ENCODE results near the gene MYO15B.
"Not testable (repeated sequence)": the region's sequence is repeated elsewhere in the genome, so short reads cannot be mapped to it uniquely, and the experiment has no call there.

MYO15B gene

DNA sequence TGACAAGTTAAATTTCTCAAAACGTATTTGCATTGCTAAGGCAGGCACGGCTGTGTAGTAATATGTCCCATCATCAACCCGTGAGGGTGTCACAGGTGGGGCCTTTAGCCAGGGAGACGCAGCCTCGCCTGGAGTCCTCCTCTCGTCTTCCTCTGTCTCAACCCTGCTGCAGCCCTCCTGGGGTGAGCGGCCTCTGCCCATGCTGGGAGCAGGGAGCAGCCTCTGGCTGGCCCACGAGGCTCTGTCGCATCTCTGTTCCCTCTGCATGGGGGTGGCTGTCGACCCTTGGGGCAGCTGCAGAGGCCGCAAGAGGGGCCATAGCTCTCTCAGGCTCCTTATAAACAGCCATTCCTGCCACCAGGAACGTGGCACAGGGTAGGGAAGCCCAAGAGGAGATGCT lies 44.8 kb downstream of the MYO15B start:
- no peak for FAIRE-seq
- no peak for DNase-seq (ENCODE audit: insufficient read length)
- TF ChIP-seq POLR2A (IDR thresholded peaks at IDR 0.05; ENCODE audit: low read depth, low read length) (no peak), TAF1 (IDR thresholded peaks at IDR 0.05; ENCODE audit: borderline replicate concordance, low read depth, low read length) (no peak), POLR2AphosphoS5 (IDR thresholded peaks at IDR 0.05; ENCODE audit: low read depth, low read length) (no peak)

DNA sequence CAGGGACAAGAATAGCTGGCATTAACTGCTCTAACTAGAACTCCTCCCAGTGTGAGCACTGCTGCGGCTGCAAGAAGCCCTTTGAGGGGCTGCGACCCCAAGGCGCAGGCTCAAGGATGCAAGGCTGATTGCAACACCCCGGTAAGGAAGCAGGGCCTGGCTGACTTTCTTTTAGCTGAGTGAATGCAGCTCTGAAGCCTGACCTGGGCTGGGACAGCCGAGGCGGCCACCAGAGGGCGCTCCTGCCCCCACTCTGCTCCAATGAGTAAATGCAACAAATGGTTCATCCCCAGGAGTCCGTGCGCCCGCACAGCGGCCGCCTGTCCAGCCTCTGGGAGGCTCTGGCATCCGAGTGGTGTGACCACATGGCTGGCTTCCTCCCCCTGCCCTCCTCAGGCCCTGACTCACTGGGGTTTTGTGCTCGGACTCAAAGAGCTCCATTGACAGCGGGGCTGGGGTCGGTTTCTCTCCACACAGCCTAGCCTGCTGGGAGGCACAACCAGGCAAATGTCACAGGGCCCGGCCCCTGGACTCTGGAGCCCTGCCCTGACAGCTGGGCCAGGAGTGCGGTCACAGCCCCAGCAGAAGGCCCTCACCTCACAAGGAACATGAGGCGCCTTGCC lies 45.4 kb downstream of the MYO15B start, which contains the start of gene SMIM5:
TSS of gene SMIM5 (plus strand) at position 572 of the 623 bp plus-strand sequence. CDS start 6,768 bp downstream, outside the sequence.
- peak; percentile 85 for FAIRE-seq

DNA sequence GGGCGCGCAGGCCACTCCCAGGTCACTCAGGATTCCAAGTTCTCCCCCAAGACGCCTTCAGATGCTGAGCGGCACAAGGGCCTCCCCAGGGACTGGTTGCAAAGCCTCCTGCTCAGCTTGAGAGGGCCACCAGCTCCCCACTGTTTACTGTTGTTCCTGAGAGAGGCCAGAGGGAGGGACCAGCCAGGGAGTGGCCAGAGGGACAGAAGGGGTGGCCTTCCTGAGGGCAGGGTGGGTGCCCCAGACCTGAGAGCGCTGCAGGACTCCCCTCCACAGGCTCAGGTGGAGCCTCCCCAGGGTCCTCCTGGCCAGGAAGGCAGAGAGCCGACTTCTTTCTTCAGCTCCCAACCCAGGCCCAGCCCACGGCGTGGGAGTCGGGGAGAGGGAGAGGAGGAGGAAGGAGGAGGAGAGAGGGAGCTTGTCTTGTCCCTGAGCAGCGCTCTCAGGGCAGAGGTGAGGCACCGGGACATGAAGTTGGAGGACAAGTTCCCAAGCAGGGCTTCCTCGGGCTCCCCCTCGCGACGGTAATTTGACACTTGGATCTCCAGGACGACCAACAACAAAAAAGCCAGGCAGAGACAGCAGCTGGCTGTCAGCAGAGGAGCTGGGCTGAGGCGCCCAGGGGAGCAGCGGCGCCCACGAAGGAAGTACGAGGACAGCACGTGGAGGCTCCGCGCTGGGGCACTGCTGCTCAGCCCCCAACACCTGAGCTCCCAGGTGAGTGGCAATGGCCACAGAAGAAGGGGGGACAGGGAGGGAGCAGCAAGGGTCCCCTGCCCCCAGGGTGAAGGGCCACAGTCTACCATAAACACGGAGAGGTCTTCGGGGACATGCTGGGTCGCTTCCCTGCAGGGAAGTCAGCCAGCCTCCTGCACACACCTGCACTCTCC lies 46.1 kb downstream of the MYO15B start:
- no peak for TF ChIP-seq TAF1 (IDR thresholded peaks at IDR 0.05; ENCODE audit: borderline replicate concordance, low read depth, low read length)
- TF ChIP-seq POLR2AphosphoS5 (IDR thresholded peaks at IDR 0.05; ENCODE audit: low read depth, low read length) = no peak
- TF ChIP-seq POLR2A (IDR thresholded peaks at IDR 0.05; ENCODE audit: low read depth, low read length) = no peak
- FAIRE-seq = peak; percentile 57
- DNase-seq (ENCODE audit: insufficient read length) = peak; percentile 81

More for the DNA sequence above, 45.4 kb downstream of the MYO15B start, which contains the start of gene SMIM5:
- TF ChIP-seq TAF1 (IDR thresholded peaks at IDR 0.05; ENCODE audit: borderline replicate concordance, low read depth, low read length) (no peak), POLR2AphosphoS5 (IDR thresholded peaks at IDR 0.05; ENCODE audit: low read depth, low read length) (no peak), POLR2A (IDR thresholded peaks at IDR 0.05; ENCODE audit: low read depth, low read length) (no peak)
- peak; percentile 98 for DNase-seq (ENCODE audit: insufficient read length)

DNA sequence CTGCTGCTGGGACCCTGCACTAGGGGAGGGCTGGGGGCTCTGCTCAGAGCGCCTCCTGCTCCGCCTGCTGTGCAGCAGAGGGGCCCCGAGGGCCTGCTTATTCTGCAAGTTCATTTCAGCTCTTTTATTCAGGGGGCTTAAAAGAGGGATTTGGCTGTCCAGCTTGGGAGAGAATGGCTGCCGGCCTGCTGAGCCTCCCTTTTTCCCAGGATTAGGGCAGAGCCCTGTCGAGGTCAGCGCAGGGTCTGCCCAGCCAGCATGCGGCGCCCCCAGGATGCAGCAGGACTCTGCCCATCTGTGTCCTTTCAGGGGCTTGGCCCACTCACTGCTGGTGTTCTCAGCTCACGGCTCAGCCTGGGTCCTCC lies 46.8 kb downstream of the MYO15B start:
- FAIRE-seq (no peak), DNase-seq (ENCODE audit: insufficient read length) (no peak)
- TF ChIP-seq POLR2AphosphoS5 (IDR thresholded peaks at IDR 0.05; ENCODE audit: low read depth, low read length) (no peak), TAF1 (IDR thresholded peaks at IDR 0.05; ENCODE audit: borderline replicate concordance, low read depth, low read length) (no peak), POLR2A (IDR thresholded peaks at IDR 0.05; ENCODE audit: low read depth, low read length) (no peak)

DNA sequence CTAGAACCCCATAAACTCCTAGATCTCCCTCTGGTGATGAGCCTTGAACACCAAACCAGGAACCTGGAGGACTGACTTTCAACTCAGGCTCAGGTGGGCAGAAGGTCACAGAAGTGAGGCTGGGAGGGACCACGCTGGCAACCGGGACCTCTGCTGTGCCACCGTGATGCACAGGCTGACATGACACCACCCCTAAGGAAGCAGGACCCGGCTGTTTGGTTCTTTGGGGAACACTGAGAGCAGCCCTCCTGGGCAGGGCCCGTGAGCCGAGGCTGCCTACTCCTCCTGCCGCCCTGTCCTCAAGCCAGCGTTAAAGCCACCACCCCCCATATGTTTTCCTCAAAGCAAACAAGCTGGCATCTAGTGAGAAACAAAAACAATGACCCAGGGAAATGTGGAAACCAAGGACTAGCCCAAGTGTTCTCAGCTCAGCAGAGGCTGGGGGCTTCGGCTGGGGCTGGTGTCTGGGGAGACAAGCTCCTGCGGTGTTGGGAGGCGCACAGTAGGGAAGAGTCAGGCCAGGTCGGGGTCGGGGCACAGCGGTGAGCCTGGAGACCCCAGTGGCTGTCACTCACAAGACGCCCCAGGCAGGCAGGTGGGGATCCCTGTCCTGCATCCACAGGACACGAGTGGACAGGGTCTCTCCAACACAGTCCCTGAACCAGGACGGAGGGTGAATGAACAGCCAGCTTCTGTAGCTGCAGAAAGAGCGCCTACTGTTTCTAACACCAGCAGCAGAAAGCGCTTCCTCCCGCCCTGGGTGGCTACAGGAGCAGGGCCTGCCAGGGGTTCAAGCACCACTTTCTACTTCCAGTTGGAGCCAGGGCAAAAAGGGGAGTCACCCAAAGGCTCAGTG lies 47.4 kb downstream of the MYO15B start:
- TF ChIP-seq POLR2A (IDR thresholded peaks at IDR 0.05; ENCODE audit: low read depth, low read length) (no peak), TAF1 (IDR thresholded peaks at IDR 0.05; ENCODE audit: borderline replicate concordance, low read depth, low read length) (no peak), POLR2AphosphoS5 (IDR thresholded peaks at IDR 0.05; ENCODE audit: low read depth, low read length) (no peak)

DNA sequence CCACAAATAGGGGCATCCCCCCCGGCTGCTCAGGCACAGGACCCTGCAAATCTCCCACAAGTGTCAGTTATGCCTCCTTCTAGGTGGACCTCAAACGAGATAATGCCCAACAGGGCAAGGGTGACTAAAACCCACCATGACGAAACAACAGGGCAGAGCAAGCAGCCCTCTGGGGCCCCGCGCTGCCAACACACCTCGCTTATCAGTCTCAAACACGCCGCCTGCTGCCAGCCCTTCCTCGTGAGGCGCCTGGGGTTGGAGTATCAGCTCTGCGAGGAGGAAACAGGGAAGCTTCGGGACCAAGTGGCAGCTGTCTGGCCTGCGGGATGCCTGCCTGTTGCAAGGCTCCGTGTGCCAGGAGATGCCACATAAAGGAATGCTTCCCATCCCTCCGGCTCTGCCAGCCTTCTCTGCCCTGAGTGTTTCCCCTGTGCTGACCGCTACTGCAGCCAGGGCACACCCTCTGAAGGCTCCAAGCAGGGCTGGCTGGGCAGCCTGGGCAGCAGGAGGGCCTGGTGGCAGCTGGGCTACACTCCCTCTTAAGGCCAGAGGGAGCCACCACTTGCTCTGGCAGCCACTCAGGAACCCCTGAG lies 48.1 kb downstream of the MYO15B start:
- FAIRE-seq (no peak), DNase-seq (ENCODE audit: insufficient read length) (no peak)
- TF ChIP-seq POLR2A (IDR thresholded peaks at IDR 0.05; ENCODE audit: low read depth, low read length) (no peak), POLR2AphosphoS5 (IDR thresholded peaks at IDR 0.05; ENCODE audit: low read depth, low read length) (no peak), TAF1 (IDR thresholded peaks at IDR 0.05; ENCODE audit: borderline replicate concordance, low read depth, low read length) (no peak)

More for the DNA sequence above, 47.4 kb downstream of the MYO15B start:
- DNase-seq (ENCODE audit: insufficient read length) = no peak
- FAIRE-seq = no peak

DNA sequence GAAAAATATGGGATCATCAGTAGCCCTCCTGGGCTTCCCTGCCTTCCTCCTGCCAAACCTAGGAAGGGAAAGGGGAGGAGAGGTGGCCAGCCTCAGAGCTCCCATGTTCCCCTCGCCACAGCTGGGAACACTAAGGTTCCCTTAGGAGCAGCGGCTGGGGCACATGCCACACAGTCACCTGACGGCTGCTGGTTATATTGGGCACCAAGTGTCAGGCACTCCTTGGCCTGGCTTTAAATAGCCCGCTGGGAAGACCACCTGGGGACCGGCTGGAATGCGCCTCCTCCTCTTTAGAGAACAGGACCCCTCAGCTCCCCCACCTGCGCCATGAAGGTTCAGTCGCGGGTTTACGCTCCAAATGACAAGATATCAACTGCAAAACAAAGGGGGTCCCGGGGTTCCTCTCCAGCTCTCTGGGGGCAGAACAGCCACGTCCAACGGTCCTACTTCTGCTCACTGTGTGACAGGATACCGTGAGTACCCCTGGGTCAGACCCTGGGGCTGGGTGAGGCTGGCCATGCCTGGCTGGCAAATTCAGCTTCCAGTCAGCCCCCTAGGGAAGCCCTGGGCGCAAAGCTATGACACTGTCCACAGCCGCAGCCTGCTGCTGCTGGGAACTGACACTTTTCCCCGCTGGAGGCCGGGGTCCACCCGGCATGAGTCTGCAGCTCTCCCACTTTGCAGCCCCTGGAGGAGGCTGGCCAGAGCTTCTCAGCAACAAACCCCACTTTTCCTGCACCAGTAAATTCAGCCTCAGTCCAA lies 49.0 kb downstream of the MYO15B start:
- no peak for TF ChIP-seq TAF1 (IDR thresholded peaks at IDR 0.05; ENCODE audit: borderline replicate concordance, low read depth, low read length)
- no peak for TF ChIP-seq POLR2AphosphoS5 (IDR thresholded peaks at IDR 0.05; ENCODE audit: low read depth, low read length)
- no peak for DNase-seq (ENCODE audit: insufficient read length)
- FAIRE-seq = no peak

DNA sequence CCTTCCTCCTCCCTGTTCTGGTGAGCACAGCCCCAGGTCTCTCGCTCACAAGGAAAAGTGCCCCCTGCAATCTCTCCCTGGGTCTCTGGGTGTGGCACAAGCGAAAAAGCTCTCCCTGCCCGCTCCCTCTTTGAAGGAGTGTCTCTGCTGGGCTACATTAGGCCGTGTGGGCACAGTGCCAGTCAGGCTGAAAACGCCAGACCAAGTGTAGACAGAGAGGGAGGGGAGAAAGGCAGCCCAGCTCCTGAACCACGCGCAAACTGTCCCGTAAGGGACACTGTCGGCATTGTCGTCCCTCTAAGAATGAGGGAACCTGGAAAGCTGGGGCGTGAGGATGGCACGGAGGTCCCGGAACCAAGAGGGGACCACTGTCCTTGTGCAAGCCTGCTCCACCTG lies 49.5 kb downstream of the MYO15B start:
- TF ChIP-seq POLR2A (IDR thresholded peaks at IDR 0.05; ENCODE audit: low read depth, low read length) (no peak), TAF1 (IDR thresholded peaks at IDR 0.05; ENCODE audit: borderline replicate concordance, low read depth, low read length) (no peak), POLR2AphosphoS5 (IDR thresholded peaks at IDR 0.05; ENCODE audit: low read depth, low read length) (no peak)
- DNase-seq (ENCODE audit: insufficient read length) = no peak

DNA sequence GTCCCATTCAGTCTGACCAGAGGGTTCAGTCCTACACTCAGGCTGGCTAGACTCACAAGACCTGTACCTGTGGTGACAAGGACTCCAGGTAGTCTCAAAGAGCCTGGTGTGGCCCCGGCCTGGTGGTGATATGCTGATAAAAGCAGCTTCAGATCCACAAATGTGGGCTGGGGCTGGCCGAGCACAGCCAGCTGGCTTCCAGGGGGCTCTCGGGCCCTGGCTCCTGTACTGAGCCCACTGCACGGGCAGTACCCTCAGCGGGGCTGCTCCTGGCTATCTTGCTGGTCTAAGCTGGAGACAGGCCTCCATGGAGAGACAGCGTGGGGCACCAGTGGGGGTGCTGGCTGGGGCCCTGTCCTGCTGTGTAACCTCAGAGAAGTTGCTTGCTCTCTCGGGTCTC lies 50.0 kb downstream of the MYO15B start:
- no peak for FAIRE-seq
- TF ChIP-seq TAF1 (IDR thresholded peaks at IDR 0.05; ENCODE audit: borderline replicate concordance, low read depth, low read length) (no peak), POLR2AphosphoS5 (IDR thresholded peaks at IDR 0.05; ENCODE audit: low read depth, low read length) (no peak), POLR2A (IDR thresholded peaks at IDR 0.05; ENCODE audit: low read depth, low read length) (no peak)

More for the DNA sequence above, 49.5 kb downstream of the MYO15B start:
- FAIRE-seq = no peak

DNA sequence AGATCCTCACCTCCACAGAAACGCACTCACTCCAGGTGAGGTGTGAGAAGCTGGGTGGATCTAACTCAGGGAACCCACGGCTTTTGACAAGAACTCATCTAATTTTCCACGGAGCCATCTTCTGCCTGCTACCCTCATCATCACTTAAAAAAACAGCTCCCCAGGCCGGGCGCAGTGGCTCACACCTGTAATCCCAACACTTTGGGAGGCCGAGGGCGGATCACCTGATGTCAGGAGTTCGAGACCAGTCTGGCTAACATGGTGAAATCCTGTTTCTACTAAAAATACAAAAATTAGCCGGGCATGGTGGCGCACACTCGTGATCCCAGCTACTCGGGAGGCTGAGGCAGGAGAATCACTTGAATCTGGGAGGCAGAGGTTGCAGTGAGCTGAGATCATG lies 50.4 kb downstream of the MYO15B start:
- not testable (repeated sequence) for DNase-seq (ENCODE audit: insufficient read length); FAIRE-seq

More for the DNA sequence above, 50.0 kb downstream of the MYO15B start:
- DNase-seq (ENCODE audit: insufficient read length) = no peak
